Measurements from ENCODE around the gene MBLAC1.
A peak's percentile ranks its signal among the peaks of the same experiment; 100 is the strongest.

- peak in 1 of 6 experiments; percentile 15 for TF ChIP-seq CTCF (IDR thresholded peaks at IDR 0.05)
- TF ChIP-seq POLR2A (IDR thresholded peaks at IDR 0.05) = peak in 1 of 2 donors; percentile 36
These were observed 26.2 kb upstream of the MBLAC1 start for GRCh38 chr7:100100420-100101015.
